ENCODE data around the gene TRPM6.

GRCh38 chr9:74875656-74876055, 12.1 kb downstream of the TRPM6 start:
- TF ChIP-seq POLR2AphosphoS5 (IDR thresholded peaks at IDR 0.05; ENCODE audit: low read depth, low read length) (no peak), POLR2A (IDR thresholded peaks at IDR 0.05; ENCODE audit: low read depth, low read length) (no peak), TAF1 (IDR thresholded peaks at IDR 0.05; ENCODE audit: low read depth, low read length) (no peak)

Measured in GM12891 (cell line).